Glutamatergic neuron (in vitro differentiated cells): ENCODE data around the gene UPK3BL2. TPM values are rescaled to one million over a fixed set of nuclear protein-coding genes. Genes with fewer than 3 reads are reported as not detected.
"Not testable (repeated sequence)": the region's sequence is repeated elsewhere in the genome, so short reads cannot be mapped to it uniquely, and the experiment has no call there.

Experiments
- DNase-seq: peaks from one replicate; pipeline ENCODE4 v3.0.0; 2022
- H3K27ac Mint-ChIP-seq: one replicate; pipeline ENCODE4 v1.8.0; 2020; ENCODE audit warnings: mild to moderate bottlenecking, mixed read lengths, inconsistent platforms; ENCODE audit not compliant: unreplicated experiment
- H3K27me3 Mint-ChIP-seq: one replicate; pipeline ENCODE4 v1.8.0; 2020; ENCODE audit warnings: mild to moderate bottlenecking, moderate library complexity, mixed read lengths, inconsistent platforms; ENCODE audit not compliant: unreplicated experiment
- H3K36me3 Mint-ChIP-seq: one replicate; pipeline ENCODE4 v1.8.0; 2020; ENCODE audit warnings: mild to moderate bottlenecking, mixed read lengths, inconsistent platforms; ENCODE audit not compliant: unreplicated experiment
- H3K4me1 Mint-ChIP-seq: one replicate; pipeline ENCODE4 v1.8.0; 2020; ENCODE audit warnings: mild to moderate bottlenecking, low read depth, mixed read lengths, inconsistent platforms; ENCODE audit not compliant: unreplicated experiment
- H3K4me3 Mint-ChIP-seq: one replicate; pipeline ENCODE4 v1.8.0; 2020; ENCODE audit warnings: mild to moderate bottlenecking, mixed read lengths, inconsistent platforms; ENCODE audit not compliant: unreplicated experiment
- H3K9me3 Mint-ChIP-seq: one replicate; pipeline ENCODE4 v1.8.0; 2020; ENCODE audit warnings: mild to moderate bottlenecking, moderate library complexity, mixed read lengths, inconsistent platforms; ENCODE audit not compliant: unreplicated experiment
- long read RNA-seq: library from polyadenylated mRNA; unstranded; transcript quantifications from one replicate; pipeline ENCODE4 v2.0.0, GENCODE V29; 2020; ENCODE audit not compliant: unreplicated experiment
- total RNA-seq: library from RNA; stranded (reverse); fragmentation: NEBNext Ultra II Directional; extraction: Animal tissue kit (Norgen Biotek cat#: 25700); gene quantifications from one replicate; pipeline ENCODE4 v1.2.1, GENCODE V29; 2021; ENCODE audit not compliant: unreplicated experiment

UPK3BL2 gene
- 11.4 TPM for total RNA-seq
- long read RNA-seq: 0 reads

- not testable (repeated sequence) for DNase-seq, H3K36me3 Mint-ChIP-seq, H3K9me3 Mint-ChIP-seq, H3K4me3 Mint-ChIP-seq, H3K27ac Mint-ChIP-seq, H3K4me1 Mint-ChIP-seq, H3K27me3 Mint-ChIP-seq
These were observed at the start of gene UPK3BL2 for GRCh38 chr7:102543596-102543995. Gene UPK3BL2, minus strand, starts transcription at chr7:102543696. Its CDS starts 60 bp downstream, at chr7:102543636.

GRCh38 chr7:102592477-102593019, 49.1 kb upstream of the UPK3BL2 start:
- not testable (repeated sequence) for H3K4me1 Mint-ChIP-seq, H3K9me3 Mint-ChIP-seq, H3K4me3 Mint-ChIP-seq, H3K36me3 Mint-ChIP-seq, H3K27ac Mint-ChIP-seq, H3K27me3 Mint-ChIP-seq
- DNase-seq: peak; percentile 75

GRCh38 chr7:102589857-102590256, 46.4 kb upstream of the UPK3BL2 start:
- H3K27me3 Mint-ChIP-seq: not testable (repeated sequence)

GRCh38 chr7:102583495-102583894, 40.0 kb upstream of the UPK3BL2 start:
- not testable (repeated sequence) for DNase-seq, H3K4me3 Mint-ChIP-seq, H3K4me1 Mint-ChIP-seq, H3K9me3 Mint-ChIP-seq, H3K27me3 Mint-ChIP-seq, H3K27ac Mint-ChIP-seq, H3K36me3 Mint-ChIP-seq

More at GRCh38 chr7:102589857-102590256, 46.4 kb upstream of the UPK3BL2 start:
- H3K4me3 Mint-ChIP-seq, H3K27ac Mint-ChIP-seq, H3K36me3 Mint-ChIP-seq, DNase-seq, H3K4me1 Mint-ChIP-seq, H3K9me3 Mint-ChIP-seq: not testable (repeated sequence)

GRCh38 chr7:102581722-102582121, 38.2 kb upstream of the UPK3BL2 start:
- not testable (repeated sequence) for H3K9me3 Mint-ChIP-seq, H3K27me3 Mint-ChIP-seq, H3K4me3 Mint-ChIP-seq, H3K36me3 Mint-ChIP-seq, DNase-seq, H3K4me1 Mint-ChIP-seq, H3K27ac Mint-ChIP-seq

- H3K27ac Mint-ChIP-seq, H3K9me3 Mint-ChIP-seq, H3K4me1 Mint-ChIP-seq, DNase-seq, H3K27me3 Mint-ChIP-seq, H3K4me3 Mint-ChIP-seq, H3K36me3 Mint-ChIP-seq: not testable (repeated sequence)
These were observed 35.0 kb upstream of the UPK3BL2 start for GRCh38 chr7:102578486-102578885.

- H3K4me1 Mint-ChIP-seq, H3K27ac Mint-ChIP-seq, H3K27me3 Mint-ChIP-seq: not testable (repeated sequence)
These were observed 34.1 kb upstream of the UPK3BL2 start for GRCh38 chr7:102577315-102578240.

GRCh38 chr7:102576363-102576762, 32.9 kb upstream of the UPK3BL2 start:
- H3K27me3 Mint-ChIP-seq, H3K4me1 Mint-ChIP-seq, H3K36me3 Mint-ChIP-seq, H3K27ac Mint-ChIP-seq, DNase-seq, H3K4me3 Mint-ChIP-seq, H3K9me3 Mint-ChIP-seq: not testable (repeated sequence)

More at GRCh38 chr7:102577315-102578240, 34.1 kb upstream of the UPK3BL2 start:
- not testable (repeated sequence) for H3K36me3 Mint-ChIP-seq, DNase-seq, H3K4me3 Mint-ChIP-seq, H3K9me3 Mint-ChIP-seq

GRCh38 chr7:102574607-102575006, 31.1 kb upstream of the UPK3BL2 start:
- H3K27me3 Mint-ChIP-seq, H3K36me3 Mint-ChIP-seq, H3K4me1 Mint-ChIP-seq: not testable (repeated sequence)

More at GRCh38 chr7:102574607-102575006, 31.1 kb upstream of the UPK3BL2 start:
- H3K9me3 Mint-ChIP-seq, H3K27ac Mint-ChIP-seq, H3K4me3 Mint-ChIP-seq, DNase-seq: not testable (repeated sequence)
